ENCODE results near the gene PAX7. TPM values are rescaled to one million over a fixed set of nuclear protein-coding genes. Genes with fewer than 3 reads are reported as not detected.
"Not testable (repeated sequence)": the region's sequence is repeated elsewhere in the genome, so short reads cannot be mapped to it uniquely, and the experiment has no call there.

PAX7 gene
- total and polyA plus RNA-seq, 4 donors = 0.03 TPM; not detected in 3

DNA sequence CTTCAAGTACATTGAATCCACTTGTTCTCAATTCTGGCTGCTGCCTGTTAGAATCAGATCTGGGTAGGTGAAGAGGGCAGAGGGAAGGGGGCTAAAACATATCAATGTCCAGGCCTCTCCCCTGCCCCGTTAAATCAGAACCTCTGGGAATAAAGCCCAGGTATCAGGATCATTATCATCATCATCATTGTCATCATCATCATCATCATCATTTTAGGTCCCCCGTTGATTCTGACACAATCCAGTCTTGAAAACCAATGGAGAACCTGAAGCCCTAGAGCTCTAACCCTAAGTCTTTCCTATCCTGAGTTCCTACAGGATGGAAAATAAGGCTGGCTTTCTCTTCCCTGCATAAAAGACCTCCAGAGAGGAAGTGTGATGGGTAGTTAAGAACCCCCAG, 135.7 kb downstream of the PAX7 start:
- no peak overlapping the region for H3K27ac ChIP-seq (ENCODE audit: low read depth in 1 of 2, low read length in 1 of 2)
- H3K27me3 ChIP-seq (ENCODE audit: control insufficient read depth in 3 of 3, insufficient read depth in 3 of 3, low read length in 2 of 3) = peaks cover 0 to 44% (median 13%) of the 10 kb centered on the region in 3 donors
- H3K9ac ChIP-seq (ENCODE audit: insufficient read depth in 1 of 2, low read length in 2 of 2) = no peak overlapping the region
- TF ChIP-seq, protein P1, sequence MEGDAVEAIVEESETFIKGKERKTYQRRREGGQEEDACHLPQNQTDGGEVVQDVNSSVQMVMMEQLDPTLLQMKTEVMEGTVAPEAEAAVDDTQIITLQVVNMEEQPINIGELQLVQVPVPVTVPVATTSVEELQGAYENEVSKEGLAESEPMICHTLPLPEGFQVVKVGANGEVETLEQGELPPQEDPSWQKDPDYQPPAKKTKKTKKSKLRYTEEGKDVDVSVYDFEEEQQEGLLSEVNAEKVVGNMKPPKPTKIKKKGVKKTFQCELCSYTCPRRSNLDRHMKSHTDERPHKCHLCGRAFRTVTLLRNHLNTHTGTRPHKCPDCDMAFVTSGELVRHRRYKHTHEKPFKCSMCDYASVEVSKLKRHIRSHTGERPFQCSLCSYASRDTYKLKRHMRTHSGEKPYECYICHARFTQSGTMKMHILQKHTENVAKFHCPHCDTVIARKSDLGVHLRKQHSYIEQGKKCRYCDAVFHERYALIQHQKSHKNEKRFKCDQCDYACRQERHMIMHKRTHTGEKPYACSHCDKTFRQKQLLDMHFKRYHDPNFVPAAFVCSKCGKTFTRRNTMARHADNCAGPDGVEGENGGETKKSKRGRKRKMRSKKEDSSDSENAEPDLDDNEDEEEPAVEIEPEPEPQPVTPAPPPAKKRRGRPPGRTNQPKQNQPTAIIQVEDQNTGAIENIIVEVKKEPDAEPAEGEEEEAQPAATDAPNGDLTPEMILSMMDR (IDR thresholded peaks at IDR 0.05; ENCODE audit: control extremely low read depth, extremely low read depth) = no peak
- H3K9me3 ChIP-seq (ENCODE audit: control insufficient read depth in 4 of 4, insufficient read depth in 3 of 4, low read length in 3 of 4) = peaks cover 0 to 7% (median 0%) of the 10 kb centered on the region in 4 donors
- no peaks in the 10 kb centered on the region for H3K4me1 ChIP-seq (ENCODE audit: control insufficient read depth in 5 of 5, insufficient read depth in 5 of 5, low read length in 5 of 5)
- WGBS, 2 donors = 91 to 94% methylated on average over 2 of the region's 2 CpGs
- H3K4me3 ChIP-seq = no peak overlapping the region
- DNase-seq (no peak), ATAC-seq (ENCODE audit: insufficient read depth, low FRiP score) (no peak)
- no peaks in the 10 kb centered on the region for H3K36me3 ChIP-seq (ENCODE audit: control insufficient read depth in 4 of 4, insufficient read depth in 4 of 4, low read length in 4 of 4)

DNA sequence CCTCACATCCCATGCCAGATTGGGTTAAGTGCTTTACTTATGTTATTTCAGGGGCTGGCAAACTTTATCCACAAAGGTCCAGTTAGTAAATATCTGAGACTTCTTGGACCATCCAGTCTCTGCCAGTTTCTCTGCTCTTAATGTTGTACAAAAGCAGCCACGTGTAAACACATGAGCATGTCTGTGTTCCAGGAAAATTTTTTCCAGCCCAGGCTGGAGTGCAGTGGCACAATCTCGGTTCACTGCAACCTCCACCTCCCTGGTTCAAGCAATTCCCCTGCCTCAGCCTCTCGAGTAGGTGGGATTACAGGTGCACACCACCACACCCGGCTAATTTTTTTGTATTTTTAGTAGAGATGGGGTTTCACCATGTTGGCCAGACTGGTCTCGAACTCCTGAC, 136.9 kb downstream of the PAX7 start:
- not testable (repeated sequence) for H3K9ac ChIP-seq (ENCODE audit: insufficient read depth in 1 of 2, low read length in 2 of 2); H3K9me3 ChIP-seq (ENCODE audit: control insufficient read depth in 4 of 4, insufficient read depth in 3 of 4, low read length in 3 of 4); H3K36me3 ChIP-seq (ENCODE audit: control insufficient read depth in 4 of 4, insufficient read depth in 4 of 4, low read length in 4 of 4); H3K4me1 ChIP-seq (ENCODE audit: control insufficient read depth in 5 of 5, insufficient read depth in 5 of 5, low read length in 5 of 5); H3K4me3 ChIP-seq; ATAC-seq (ENCODE audit: insufficient read depth, low FRiP score); DNase-seq; H3K27ac ChIP-seq (ENCODE audit: low read depth in 1 of 2, low read length in 1 of 2)
- peaks cover 0 to 45% (median 13%) of the 10 kb centered on the region in 3 donors for H3K27me3 ChIP-seq (ENCODE audit: control insufficient read depth in 3 of 3, insufficient read depth in 3 of 3, low read length in 2 of 3)
- 65 to 75% methylated on average over 5 of the region's 5 CpGs for WGBS, 2 donors

DNA sequence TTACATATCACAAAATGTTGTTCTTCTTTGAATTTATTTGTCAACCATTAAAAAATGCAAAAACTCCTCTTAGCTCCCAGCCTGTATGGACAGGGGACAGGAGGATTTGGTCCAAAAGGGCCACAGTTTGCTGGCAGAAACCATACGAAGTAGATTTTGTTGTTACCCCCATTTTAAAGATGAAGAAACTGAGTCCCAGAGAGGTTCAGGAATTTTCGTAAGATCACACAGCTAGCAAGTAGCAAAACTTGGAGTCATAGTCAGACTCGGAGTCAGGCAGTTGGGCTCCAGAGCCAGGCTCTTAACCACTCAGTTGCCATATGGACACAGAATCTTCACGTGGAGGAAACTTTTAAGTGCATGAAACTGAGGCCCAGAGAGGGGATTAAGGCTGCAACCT, 137.4 kb downstream of the PAX7 start:
- H3K9me3 ChIP-seq (ENCODE audit: control insufficient read depth in 4 of 4, insufficient read depth in 3 of 4, low read length in 3 of 4) = peaks cover 0 to 4% (median 0%) of the 10 kb centered on the region in 4 donors
- 74 to 77% methylated on average over 4 of the region's 4 CpGs for WGBS, 2 donors
- no peak overlapping the region for H3K27ac ChIP-seq (ENCODE audit: low read depth in 1 of 2, low read length in 1 of 2)
- DNase-seq = no peak
- H3K4me1 ChIP-seq (ENCODE audit: control insufficient read depth in 5 of 5, insufficient read depth in 5 of 5, low read length in 5 of 5) = no peaks in the 10 kb centered on the region
- TF ChIP-seq, protein P1 (IDR thresholded peaks at IDR 0.05; ENCODE audit: control extremely low read depth, extremely low read depth) = no peak
- peaks cover 0 to 50% (median 13%) of the 10 kb centered on the region in 3 donors for H3K27me3 ChIP-seq (ENCODE audit: control insufficient read depth in 3 of 3, insufficient read depth in 3 of 3, low read length in 2 of 3)
- no peak overlapping the region for H3K4me3 ChIP-seq
- no peaks in the 10 kb centered on the region for H3K36me3 ChIP-seq (ENCODE audit: control insufficient read depth in 4 of 4, insufficient read depth in 4 of 4, low read length in 4 of 4)
- H3K9ac ChIP-seq (ENCODE audit: insufficient read depth in 1 of 2, low read length in 2 of 2) = no peak overlapping the region
- no peak for ATAC-seq (ENCODE audit: insufficient read depth, low FRiP score)

DNA sequence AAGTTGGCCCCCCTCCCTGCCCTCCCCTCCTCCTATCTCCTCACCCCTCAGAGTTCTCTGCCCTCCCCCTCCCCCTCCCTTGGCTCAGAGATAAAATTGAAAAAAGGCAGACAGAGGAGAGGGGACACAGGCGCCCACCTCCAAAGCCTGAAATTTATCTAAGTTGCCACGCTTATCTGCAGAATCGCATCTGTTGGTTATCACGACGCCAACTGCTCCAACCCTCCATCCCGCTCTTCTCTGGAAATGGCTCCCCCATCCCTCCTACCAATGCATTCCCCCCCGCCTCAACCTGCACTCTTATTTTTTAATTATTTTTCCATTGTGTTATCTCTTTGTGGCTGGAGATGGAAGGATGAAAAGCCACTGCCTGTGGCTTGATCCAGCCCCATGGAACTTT, 138.5 kb downstream of the PAX7 start:
- DNase-seq (no peak), ATAC-seq (ENCODE audit: insufficient read depth, low FRiP score) (no peak)
- Histone ChIP-seq H3K9me3 (ENCODE audit: control insufficient read depth in 4 of 4, insufficient read depth in 3 of 4, low read length in 3 of 4) (peaks cover 0 to 4% (median 0%) of the 10 kb centered on the region in 4 donors), H3K9ac (ENCODE audit: insufficient read depth in 1 of 2, low read length in 2 of 2) (no peak overlapping the region), H3K4me1 (ENCODE audit: control insufficient read depth in 5 of 5, insufficient read depth in 5 of 5, low read length in 5 of 5) (no peaks in the 10 kb centered on the region), H3K4me3 (no peak overlapping the region), H3K36me3 (ENCODE audit: control insufficient read depth in 4 of 4, insufficient read depth in 4 of 4, low read length in 4 of 4) (no peaks in the 10 kb centered on the region), H3K27me3 (ENCODE audit: control insufficient read depth in 3 of 3, insufficient read depth in 3 of 3, low read length in 2 of 3) (peaks cover 0 to 57% (median 13%) of the 10 kb centered on the region in 3 donors), H3K27ac (ENCODE audit: low read depth in 1 of 2, low read length in 1 of 2) (no peak overlapping the region)
- 51 to 77% methylated on average over 6 to 7 of the region's 7 CpGs for WGBS, 2 donors
- TF ChIP-seq, protein P1 (IDR thresholded peaks at IDR 0.05; ENCODE audit: control extremely low read depth, extremely low read depth) = no peak
